GM12892 (cell line): ENCODE results near the gene SNAPC5.

ENCODE experiments used
- POLR2A ChIP-seq: IDR thresholded peaks from 2 replicates; pipeline ENCODE4 v1.6.1; 2011; ENCODE audit warnings: low read depth, low read length, control low read depth
- POLR2AphosphoS5 ChIP-seq: IDR thresholded peaks from 2 replicates; pipeline ENCODE4 v1.6.1; 2011; ENCODE audit warnings: low read depth, low read length, control low read depth
- TAF1 ChIP-seq: IDR thresholded peaks from 2 replicates; pipeline ENCODE4 v1.6.1; 2011; ENCODE audit warnings: low read depth, mild to moderate bottlenecking, control low read depth, low read length, borderline replicate concordance

GRCh38 chr15:66504563-66505429 is 7.2 kb upstream of the SNAPC5 start, which contains the start of the genes RPL4 and ZWILCH:
- TF ChIP-seq POLR2A (peak; percentile 98), POLR2AphosphoS5 (peak; percentile 98), TAF1 (peak; percentile 98)
